Central memory CD8-positive, alpha-beta T cell (primary cell): ENCODE data around the gene TIMM9.
"Not testable (repeated sequence)": the region's sequence is repeated elsewhere in the genome, so short reads cannot be mapped to it uniquely, and the experiment has no call there.

ENCODE experiments used
- ATAC-seq: fragments of 150-1000 bp; cut with Tn5 transposase; replicated peaks from 2 replicates; pipeline ENCODE4 v1.10.0; 2022; ENCODE audit warnings: mild to moderate bottlenecking, moderate FRiP score, moderate number of reproducible peaks; ENCODE audit not compliant: poor library complexity, severe bottlenecking; ENCODE audit errors: extremely low read depth
- DNase-seq, 2 donors: peaks; one replicate each; pipeline ENCODE4 v3.0.0; 2021; ENCODE audit warnings: low spot score in 2 of 2
- H3K27ac Mint-ChIP-seq: one replicate; pipeline ENCODE4 v1.8.0; 2022; ENCODE audit warnings: low read depth, mild to moderate bottlenecking, moderate library complexity, mixed read lengths
- H3K27me3 Mint-ChIP-seq: one replicate; pipeline ENCODE4 v1.8.0; 2022; ENCODE audit warnings: mixed read lengths
- H3K36me3 Mint-ChIP-seq: one replicate; pipeline ENCODE4 v1.8.0; 2022; ENCODE audit warnings: mild to moderate bottlenecking, moderate library complexity, mixed read lengths; ENCODE audit not compliant: insufficient read depth
- H3K4me1 Mint-ChIP-seq: one replicate; pipeline ENCODE4 v1.8.0; 2022; ENCODE audit warnings: mixed read lengths
- H3K4me3 Mint-ChIP-seq: one replicate; pipeline ENCODE4 v1.8.0; 2022; ENCODE audit warnings: mild to moderate bottlenecking, moderate library complexity, mixed read lengths
- H3K9me3 Mint-ChIP-seq: one replicate; pipeline ENCODE4 v1.8.0; 2022; ENCODE audit warnings: mixed read lengths

TIMM9 gene

GRCh38 chr14:58428118-58428683, 870 bp upstream of the TIMM9 start:
- peak overlapping the region; percentile 94 for H3K27ac Mint-ChIP-seq
- H3K4me1 Mint-ChIP-seq = peaks cover 26% of the 10 kb centered on the region
- peaks cover 26% of the 10 kb centered on the region for H3K36me3 Mint-ChIP-seq
- DNase-seq (no peak), ATAC-seq (no peak)
- H3K27me3 Mint-ChIP-seq = no peaks in the 10 kb centered on the region
- H3K4me3 Mint-ChIP-seq = peak overlapping the region; percentile 82
- no peaks in the 10 kb centered on the region for H3K9me3 Mint-ChIP-seq

GRCh38 chr14:58426670-58427280, 556 bp downstream of the TIMM9 start:
- Mint-ChIP-seq H3K4me1 (peaks cover 24% of the 10 kb centered on the region), H3K27me3 (no peaks in the 10 kb centered on the region)

GRCh38 chr14:58416934-58417333, 10.4 kb downstream of the TIMM9 start:
- H3K9me3 Mint-ChIP-seq, H3K4me3 Mint-ChIP-seq, H3K27me3 Mint-ChIP-seq, H3K27ac Mint-ChIP-seq, DNase-seq, ATAC-seq: not testable (repeated sequence)
- Mint-ChIP-seq H3K4me1 (peaks cover 25% of the 10 kb centered on the region), H3K36me3 (peaks cover 45% of the 10 kb centered on the region)

More at GRCh38 chr14:58426670-58427280, 556 bp downstream of the TIMM9 start:
- H3K9me3 Mint-ChIP-seq = no peaks in the 10 kb centered on the region
- peak overlapping the region; percentile 82 for H3K4me3 Mint-ChIP-seq
- ATAC-seq = peak; percentile 7
- peaks cover 31% of the 10 kb centered on the region for H3K36me3 Mint-ChIP-seq
- DNase-seq = peak; percentile 40 to 44
- H3K27ac Mint-ChIP-seq = peak overlapping the region; percentile 94

- no peak overlapping the region for H3K4me3 Mint-ChIP-seq
- H3K36me3 Mint-ChIP-seq = peaks cover 43% of the 10 kb centered on the region
- H3K27ac Mint-ChIP-seq = peak overlapping the region; percentile 61
- H3K4me1 Mint-ChIP-seq = peaks cover 25% of the 10 kb centered on the region
- DNase-seq (no peak), ATAC-seq (no peak)
- H3K27me3 Mint-ChIP-seq = no peaks in the 10 kb centered on the region
- no peaks in the 10 kb centered on the region for H3K9me3 Mint-ChIP-seq
These were observed 11.4 kb downstream of the TIMM9 start for GRCh38 chr14:58415636-58416547.

- Mint-ChIP-seq H3K4me3 (no peak overlapping the region), H3K27ac (peak overlapping the region; percentile 61), H3K36me3 (peaks cover 48% of the 10 kb centered on the region), H3K9me3 (no peaks in the 10 kb centered on the region), H3K4me1 (peaks cover 25% of the 10 kb centered on the region), H3K27me3 (no peaks in the 10 kb centered on the region)
- DNase-seq (no peak), ATAC-seq (no peak)
These were observed 12.5 kb downstream of the TIMM9 start for GRCh38 chr14:58414845-58415244.

DNA sequence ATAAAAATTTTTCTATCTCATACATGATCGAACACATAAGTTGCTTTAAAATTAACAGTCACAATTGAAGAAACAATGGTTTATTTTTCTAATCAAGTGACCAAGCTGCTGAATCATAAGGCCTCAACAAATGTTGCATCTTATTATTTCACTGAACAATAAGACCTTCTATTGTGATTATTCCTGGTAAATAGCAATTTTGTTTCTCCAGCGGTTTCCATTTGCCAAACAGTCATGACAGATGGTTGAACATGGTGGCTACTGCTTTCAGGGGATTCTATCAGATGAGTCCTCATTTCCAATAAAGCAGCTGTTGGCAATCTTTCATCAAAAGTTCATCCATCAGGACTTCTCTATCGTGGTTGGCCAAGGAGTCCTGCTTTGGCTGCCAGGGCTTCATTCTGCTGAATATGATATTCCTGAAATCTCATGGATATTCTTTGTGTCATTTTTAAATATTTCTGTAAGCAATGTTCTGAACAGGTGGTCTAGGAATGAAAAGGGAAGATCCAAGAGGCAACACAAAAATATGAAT, 18.6 kb downstream of the TIMM9 start:
- Mint-ChIP-seq H3K27me3 (no peaks in the 10 kb centered on the region), H3K27ac (no peak overlapping the region), H3K4me3 (no peak overlapping the region), H3K4me1 (no peaks in the 10 kb centered on the region), H3K36me3 (peaks cover 39% of the 10 kb centered on the region), H3K9me3 (no peaks in the 10 kb centered on the region)
- no peak for ATAC-seq
- DNase-seq = no peak

GRCh38 chr14:58401587-58401986, 25.7 kb downstream of the TIMM9 start:
- Mint-ChIP-seq H3K36me3 (no peaks in the 10 kb centered on the region), H3K27ac (no peak overlapping the region), H3K4me1 (peaks cover 7% of the 10 kb centered on the region), H3K27me3 (no peaks in the 10 kb centered on the region), H3K4me3 (no peak overlapping the region), H3K9me3 (no peaks in the 10 kb centered on the region)
- ATAC-seq = no peak
- no peak for DNase-seq

GRCh38 chr14:58398895-58399294, 28.4 kb downstream of the TIMM9 start:
- DNase-seq = no peak

DNA sequence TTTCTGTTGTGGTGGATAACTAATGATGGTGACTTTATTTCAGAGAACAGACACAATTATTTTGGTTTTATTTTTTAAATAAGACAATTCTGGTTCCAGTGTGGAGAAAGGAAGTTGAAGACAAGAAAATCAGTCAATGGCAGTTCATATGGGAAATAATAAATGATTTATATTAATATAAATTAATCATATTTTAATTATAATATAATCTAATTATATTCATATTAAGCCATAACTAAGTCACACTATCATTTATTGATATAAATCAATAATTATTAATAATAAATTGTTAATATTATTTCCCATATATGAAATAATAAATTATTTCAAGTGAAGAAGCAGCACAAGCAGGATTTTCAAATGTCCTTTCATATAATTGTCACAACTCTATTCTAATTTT, 28.8 kb downstream of the TIMM9 start:
- no peaks in the 10 kb centered on the region for H3K9me3 Mint-ChIP-seq
- peaks cover 2% of the 10 kb centered on the region for H3K36me3 Mint-ChIP-seq
- DNase-seq (no peak), ATAC-seq (no peak)
- H3K27me3 Mint-ChIP-seq = no peaks in the 10 kb centered on the region
- H3K27ac Mint-ChIP-seq = no peak overlapping the region
- H3K4me1 Mint-ChIP-seq = peaks cover 17% of the 10 kb centered on the region
- no peak overlapping the region for H3K4me3 Mint-ChIP-seq

More at GRCh38 chr14:58398895-58399294, 28.4 kb downstream of the TIMM9 start:
- no peak overlapping the region for H3K27ac Mint-ChIP-seq
- H3K4me3 Mint-ChIP-seq = no peak overlapping the region
- H3K9me3 Mint-ChIP-seq = no peaks in the 10 kb centered on the region
- H3K36me3 Mint-ChIP-seq = peaks cover 2% of the 10 kb centered on the region
- H3K27me3 Mint-ChIP-seq = no peaks in the 10 kb centered on the region
- ATAC-seq = no peak
- peaks cover 17% of the 10 kb centered on the region for H3K4me1 Mint-ChIP-seq

GRCh38 chr14:58397156-58397555, 30.2 kb downstream of the TIMM9 start:
- no peak for DNase-seq
- peaks cover 17% of the 10 kb centered on the region for H3K4me1 Mint-ChIP-seq
- ATAC-seq = no peak
- no peaks in the 10 kb centered on the region for H3K9me3 Mint-ChIP-seq
- H3K4me3 Mint-ChIP-seq = peak overlapping the region; percentile 82
- no peak overlapping the region for H3K27ac Mint-ChIP-seq
- peaks cover 2% of the 10 kb centered on the region for H3K36me3 Mint-ChIP-seq
- H3K27me3 Mint-ChIP-seq = no peaks in the 10 kb centered on the region

DNA sequence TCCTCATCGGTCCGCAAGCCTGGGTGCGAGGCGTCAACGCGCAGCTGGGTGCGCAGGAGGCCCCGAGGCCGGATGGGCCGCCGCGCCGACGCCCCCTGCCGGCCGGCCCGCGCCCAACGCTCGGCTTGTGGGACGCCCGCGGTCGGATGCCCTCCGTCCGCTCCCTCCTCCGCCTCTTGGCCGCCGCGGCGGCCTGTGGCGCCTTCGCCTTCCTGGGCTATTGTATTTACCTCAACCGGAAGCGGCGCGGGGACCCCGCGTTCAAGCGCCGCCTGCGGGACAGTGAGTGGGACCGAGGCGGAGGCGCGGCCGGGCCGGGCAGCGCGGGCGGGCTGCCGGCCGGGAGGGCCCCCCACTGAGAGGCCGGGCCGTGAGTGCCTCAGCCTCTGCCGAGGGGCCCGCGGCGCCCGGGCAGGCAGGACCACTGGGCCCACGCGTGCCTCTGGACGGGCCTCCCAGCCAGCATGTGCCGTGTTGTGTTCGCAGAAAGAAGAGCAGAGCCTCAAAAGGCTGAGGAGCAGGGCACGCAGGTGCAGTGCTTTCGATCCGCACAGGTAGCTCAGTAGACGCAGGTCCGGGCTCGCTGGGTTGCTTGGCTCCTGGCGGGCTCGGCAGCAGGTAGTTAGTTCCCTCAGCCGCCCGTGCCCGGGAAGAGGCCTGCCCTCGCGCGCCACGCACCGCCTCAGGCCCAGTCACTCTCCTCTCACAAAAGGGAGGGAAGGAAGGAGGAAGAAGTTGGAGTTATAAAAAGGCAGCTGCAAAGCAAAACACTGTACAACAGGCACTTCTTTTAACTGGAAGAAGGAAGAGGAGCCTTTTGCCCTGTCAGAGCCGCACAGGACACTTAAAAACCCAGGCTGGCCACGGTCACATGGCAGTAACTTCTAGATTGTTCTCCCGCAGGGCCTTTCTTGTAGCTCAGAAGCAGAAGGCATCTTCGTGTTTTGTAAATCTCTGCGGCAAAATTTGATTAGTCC, 31.2 kb downstream of the TIMM9 start, which contains the start of gene TOMM20L:
Gene TOMM20L, plus strand, starts transcription at position 119 of the 977 bp plus-strand sequence. Its CDS starts 28 bp downstream, at position 147.
- peaks cover 2% of the 10 kb centered on the region for H3K36me3 Mint-ChIP-seq
- ATAC-seq (peak; percentile 81), DNase-seq (peak; percentile 57 to 58)
- peak within 1 kb of the TSS; percentile 86 for H3K27ac Mint-ChIP-seq
- peak within 1 kb of the TSS; percentile 82 for H3K4me3 Mint-ChIP-seq
- no peaks in the 10 kb centered on the region for H3K9me3 Mint-ChIP-seq
- peaks cover 17% of the 10 kb centered on the region for H3K4me1 Mint-ChIP-seq
- no peaks in the 10 kb centered on the region for H3K27me3 Mint-ChIP-seq

- DNase-seq (no peak), ATAC-seq (no peak)
- H3K9me3 Mint-ChIP-seq = no peaks in the 10 kb centered on the region
- H3K4me3 Mint-ChIP-seq = peak overlapping the region; percentile 82
- peaks cover 17% of the 10 kb centered on the region for H3K4me1 Mint-ChIP-seq
- H3K27ac Mint-ChIP-seq = peak overlapping the region; percentile 44
- H3K27me3 Mint-ChIP-seq = no peaks in the 10 kb centered on the region
- peaks cover 2% of the 10 kb centered on the region for H3K36me3 Mint-ChIP-seq
These were observed 31.8 kb downstream of the TIMM9 start for GRCh38 chr14:58395562-58395811.
